HepG2 (cell line): Measurements from ENCODE around the gene SLC22A23. TPM values are rescaled to one million over a fixed set of nuclear protein-coding genes. Genes with fewer than 3 reads are reported as not detected.

ENCODE experiments used
- BORCS8-MEF2B ChIP-seq: sonication (generic); formaldehyde crosslinking; IDR thresholded peaks from 2 replicates; pipeline ENCODE4 v1.8.0; 2022; ENCODE audit warnings: mild to moderate bottlenecking, missing genetic modification reagents
- KLF13 ChIP-seq: sonication (generic); formaldehyde crosslinking; IDR thresholded peaks from 2 replicates; pipeline ENCODE4 v1.4.0; 2020; ENCODE audit warnings: mild to moderate bottlenecking, missing genetic modification reagents
- KLF16 ChIP-seq, 2 experiments: sonication (generic) in 1 of 2; formaldehyde crosslinking in 1 of 2; IDR thresholded peaks; 2 replicates each; pipeline versions ENCODE4 v1.6.1 to v1.8.0; 2016 to 2023; ENCODE audit warnings: missing genetic modification reagents in 2 of 2, missing compliant biosample characterization in 1 of 2
- TBX2 ChIP-seq: sonication (generic); formaldehyde crosslinking; IDR thresholded peaks from 2 replicates; pipeline ENCODE4 v1.5.0; 2020; ENCODE audit warnings: missing genetic modification reagents, mild to moderate bottlenecking, borderline replicate concordance
- ZFY ChIP-seq: sonication (generic); formaldehyde crosslinking; IDR thresholded peaks from 2 replicates; pipeline ENCODE4 v1.4.0; 2020; ENCODE audit warnings: missing genetic modification reagents
- ZNF850 ChIP-seq: sonication (generic); formaldehyde crosslinking; conservative IDR thresholded peaks from 2 replicates; pipeline ENCODE4 v1.9.0; 2021; ENCODE audit warnings: mild to moderate bottlenecking, missing genetic modification reagents
- polyA plus RNA-seq, 8 experiments: library from polyadenylated mRNA; depleted of rRNA in 3 of 8; stranded (reverse) in 7 of 8; unstranded in 1 of 8; fragments of >200 nt; fragmentation: Illumina TruSeq in 4 of 8; extraction: Trizol in 4 of 8; gene quantifications; 2 replicates each; pipeline versions ENCODE4 v1.2.1 to v1.2.3, GENCODE V29; 2011 to 2016; ENCODE audit warnings: low read depth in 4 of 8, missing spikeins in 1 of 8, mixed read lengths in 1 of 8; ENCODE audit not compliant: insufficient read depth in 1 of 8
- total RNA-seq, 5 experiments: library from RNA; depleted of rRNA; stranded (reverse); fragments of >200 nt; fragmentation: Illumina TruSeq; extraction: Trizol; gene quantifications; 2 replicates each; pipeline ENCODE4 v1.2.3, GENCODE V29; 2016; ENCODE audit warnings: low read depth in 1 of 5
- TF ChIP-seq, protein P1 (sequence below): sonication (generic); formaldehyde crosslinking; IDR thresholded peaks from 2 replicates; pipeline ENCODE4 v1.9.0; 2021; ENCODE audit warnings: missing genetic modification reagents, mild to moderate bottlenecking, borderline replicate concordance
- TF ChIP-seq, protein P2 (sequence below): sonication (generic); formaldehyde crosslinking; IDR thresholded peaks from 2 replicates; pipeline ENCODE4 v1.4.0; 2020; ENCODE audit warnings: missing genetic modification reagents
- TF ChIP-seq, protein P3 (sequence below): sonication (generic); formaldehyde crosslinking; IDR thresholded peaks from 2 replicates; pipeline ENCODE4 v1.4.0; 2020; ENCODE audit warnings: low read depth, missing genetic modification reagents
- TF ChIP-seq, protein P4 (sequence below): IDR thresholded peaks from 2 replicates; pipeline ENCODE4 v1.6.1; 2016; ENCODE audit warnings: low read depth
- TF ChIP-seq, protein P5 (sequence below): sonication (generic); formaldehyde crosslinking; IDR thresholded peaks from 2 replicates; pipeline ENCODE4 v1.9.0; 2021; ENCODE audit warnings: mild to moderate bottlenecking, missing genetic modification reagents

SLC22A23 gene
- total and polyA plus RNA-seq, 2 of the 13 experiments (the other 11 are each of a cell fraction or from before 2014, with no cell fraction given), result 11.8 to 17.5 TPM

DNA sequence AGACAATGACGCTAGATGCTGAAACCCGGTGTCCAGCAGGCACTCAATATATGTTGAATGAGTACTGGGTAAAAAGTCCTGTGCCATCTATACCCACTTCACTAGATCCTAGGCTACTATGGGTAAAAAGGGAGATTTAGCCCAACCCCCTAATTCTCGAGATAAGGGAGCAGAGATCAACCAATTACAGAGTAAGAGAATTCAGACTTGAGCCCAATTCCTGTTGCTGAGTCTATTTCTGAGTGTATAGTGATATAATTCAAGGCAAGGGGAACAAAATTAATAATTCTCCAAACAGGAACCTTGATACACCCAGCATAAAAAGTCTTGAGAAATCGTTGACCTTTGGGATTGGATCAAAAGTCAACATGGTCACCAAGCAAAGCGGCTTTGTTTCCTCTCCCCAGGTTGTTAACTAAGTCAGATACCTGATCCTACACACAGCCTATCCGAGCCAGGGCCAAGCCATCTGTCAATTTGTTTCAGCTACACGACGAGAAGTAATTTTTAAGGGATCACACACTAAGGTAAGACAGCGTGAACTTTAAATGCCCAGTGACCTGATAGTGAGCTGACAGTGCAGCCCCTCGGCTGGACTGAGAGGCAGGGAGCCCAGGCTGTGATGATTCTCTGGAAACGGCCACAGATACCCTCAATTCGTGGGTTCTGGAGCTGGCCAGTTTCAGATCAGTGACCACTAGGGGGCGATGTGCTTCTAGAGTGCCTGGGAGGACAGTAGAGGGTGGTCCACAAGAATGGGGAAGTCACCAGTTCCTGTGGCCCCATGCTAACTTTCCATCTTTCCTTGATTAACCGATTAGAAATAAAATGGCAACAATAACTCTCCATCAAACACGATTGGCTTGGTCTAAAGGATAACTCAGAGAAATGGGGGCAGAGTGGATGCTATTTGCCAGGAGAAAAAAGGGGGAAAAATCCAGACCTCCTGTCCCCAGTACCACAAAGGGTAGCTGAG, 46.2 kb downstream of the SLC22A23 start (continued):
- TF ChIP-seq TBX2 (CRISPR knock-in tag) (no peak), ZFY (CRISPR knock-in tag) (no peak), BORCS8-MEF2B (CRISPR knock-in tag) (peak; percentile 75; the same call in 1 of the 2 replicates), KLF13 (no peak), ZNF850 (no peak), KLF16 (CRISPR knock-in tag; IDR thresholded peaks at IDR 0.05) (peak in 1 of 2 experiments; percentile 36; a peak in 1 of 4 replicates)
- TF ChIP-seq, protein P1, sequence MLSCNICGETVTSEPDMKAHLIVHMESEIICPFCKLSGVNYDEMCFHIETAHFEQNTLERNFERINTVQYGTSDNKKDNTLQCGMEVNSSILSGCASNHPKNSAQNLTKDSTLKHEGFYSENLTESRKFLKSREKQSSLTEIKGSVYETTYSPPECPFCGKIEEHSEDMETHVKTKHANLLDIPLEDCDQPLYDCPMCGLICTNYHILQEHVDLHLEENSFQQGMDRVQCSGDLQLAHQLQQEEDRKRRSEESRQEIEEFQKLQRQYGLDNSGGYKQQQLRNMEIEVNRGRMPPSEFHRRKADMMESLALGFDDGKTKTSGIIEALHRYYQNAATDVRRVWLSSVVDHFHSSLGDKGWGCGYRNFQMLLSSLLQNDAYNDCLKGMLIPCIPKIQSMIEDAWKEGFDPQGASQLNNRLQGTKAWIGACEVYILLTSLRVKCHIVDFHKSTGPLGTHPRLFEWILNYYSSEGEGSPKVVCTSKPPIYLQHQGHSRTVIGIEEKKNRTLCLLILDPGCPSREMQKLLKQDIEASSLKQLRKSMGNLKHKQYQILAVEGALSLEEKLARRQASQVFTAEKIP (CRISPR knock-in tag), result no peak
- TF ChIP-seq, protein P2, sequence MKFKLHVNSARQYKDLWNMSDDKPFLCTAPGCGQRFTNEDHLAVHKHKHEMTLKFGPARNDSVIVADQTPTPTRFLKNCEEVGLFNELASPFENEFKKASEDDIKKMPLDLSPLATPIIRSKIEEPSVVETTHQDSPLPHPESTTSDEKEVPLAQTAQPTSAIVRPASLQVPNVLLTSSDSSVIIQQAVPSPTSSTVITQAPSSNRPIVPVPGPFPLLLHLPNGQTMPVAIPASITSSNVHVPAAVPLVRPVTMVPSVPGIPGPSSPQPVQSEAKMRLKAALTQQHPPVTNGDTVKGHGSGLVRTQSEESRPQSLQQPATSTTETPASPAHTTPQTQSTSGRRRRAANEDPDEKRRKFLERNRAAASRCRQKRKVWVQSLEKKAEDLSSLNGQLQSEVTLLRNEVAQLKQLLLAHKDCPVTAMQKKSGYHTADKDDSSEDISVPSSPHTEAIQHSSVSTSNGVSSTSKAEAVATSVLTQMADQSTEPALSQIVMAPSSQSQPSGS (CRISPR knock-in tag), result no peak
- TF ChIP-seq, protein P3, sequence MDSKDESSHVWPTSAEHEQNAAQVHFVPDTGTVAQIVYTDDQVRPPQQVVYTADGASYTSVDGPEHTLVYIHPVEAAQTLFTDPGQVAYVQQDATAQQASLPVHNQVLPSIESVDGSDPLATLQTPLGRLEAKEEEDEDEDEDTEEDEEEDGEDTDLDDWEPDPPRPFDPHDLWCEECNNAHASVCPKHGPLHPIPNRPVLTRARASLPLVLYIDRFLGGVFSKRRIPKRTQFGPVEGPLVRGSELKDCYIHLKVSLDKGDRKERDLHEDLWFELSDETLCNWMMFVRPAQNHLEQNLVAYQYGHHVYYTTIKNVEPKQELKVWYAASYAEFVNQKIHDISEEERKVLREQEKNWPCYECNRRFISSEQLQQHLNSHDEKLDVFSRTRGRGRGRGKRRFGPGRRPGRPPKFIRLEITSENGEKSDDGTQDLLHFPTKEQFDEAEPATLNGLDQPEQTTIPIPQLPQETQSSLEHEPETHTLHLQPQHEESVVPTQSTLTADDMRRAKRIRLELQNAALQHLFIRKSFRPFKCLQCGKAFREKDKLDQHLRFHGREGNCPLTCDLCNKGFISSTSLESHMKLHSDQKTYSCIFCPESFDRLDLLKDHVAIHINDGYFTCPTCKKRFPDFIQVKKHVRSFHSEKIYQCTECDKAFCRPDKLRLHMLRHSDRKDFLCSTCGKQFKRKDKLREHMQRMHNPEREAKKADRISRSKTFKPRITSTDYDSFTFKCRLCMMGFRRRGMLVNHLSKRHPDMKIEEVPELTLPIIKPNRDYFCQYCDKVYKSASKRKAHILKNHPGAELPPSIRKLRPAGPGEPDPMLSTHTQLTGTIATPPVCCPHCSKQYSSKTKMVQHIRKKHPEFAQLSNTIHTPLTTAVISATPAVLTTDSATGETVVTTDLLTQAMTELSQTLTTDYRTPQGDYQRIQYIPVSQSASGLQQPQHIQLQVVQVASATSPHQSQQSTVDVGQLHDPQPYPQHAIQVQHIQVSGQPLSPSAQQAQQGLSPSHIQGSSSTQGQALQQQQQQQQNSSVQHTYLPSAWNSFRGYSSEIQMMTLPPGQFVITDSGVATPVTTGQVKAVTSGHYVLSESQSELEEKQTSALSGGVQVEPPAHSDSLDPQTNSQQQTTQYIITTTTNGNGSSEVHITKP, result no peak
- TF ChIP-seq, protein P4, sequence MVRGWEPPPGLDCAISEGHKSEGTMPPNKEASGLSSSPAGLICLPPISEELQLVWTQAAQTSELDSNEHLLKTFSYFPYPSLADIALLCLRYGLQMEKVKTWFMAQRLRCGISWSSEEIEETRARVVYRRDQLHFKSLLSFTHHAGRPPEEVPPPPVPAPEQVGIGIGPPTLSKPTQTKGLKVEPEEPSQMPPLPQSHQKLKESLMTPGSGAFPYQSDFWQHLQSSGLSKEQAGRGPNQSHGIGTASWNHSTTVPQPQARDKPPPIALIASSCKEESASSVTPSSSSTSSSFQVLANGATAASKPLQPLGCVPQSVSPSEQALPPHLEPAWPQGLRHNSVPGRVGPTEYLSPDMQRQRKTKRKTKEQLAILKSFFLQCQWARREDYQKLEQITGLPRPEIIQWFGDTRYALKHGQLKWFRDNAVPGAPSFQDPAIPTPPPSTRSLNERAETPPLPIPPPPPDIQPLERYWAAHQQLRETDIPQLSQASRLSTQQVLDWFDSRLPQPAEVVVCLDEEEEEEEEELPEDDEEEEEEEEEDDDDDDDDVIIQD, result peak; percentile 31; the same call in 1 of the 2 replicates
- TF ChIP-seq, protein P5, sequence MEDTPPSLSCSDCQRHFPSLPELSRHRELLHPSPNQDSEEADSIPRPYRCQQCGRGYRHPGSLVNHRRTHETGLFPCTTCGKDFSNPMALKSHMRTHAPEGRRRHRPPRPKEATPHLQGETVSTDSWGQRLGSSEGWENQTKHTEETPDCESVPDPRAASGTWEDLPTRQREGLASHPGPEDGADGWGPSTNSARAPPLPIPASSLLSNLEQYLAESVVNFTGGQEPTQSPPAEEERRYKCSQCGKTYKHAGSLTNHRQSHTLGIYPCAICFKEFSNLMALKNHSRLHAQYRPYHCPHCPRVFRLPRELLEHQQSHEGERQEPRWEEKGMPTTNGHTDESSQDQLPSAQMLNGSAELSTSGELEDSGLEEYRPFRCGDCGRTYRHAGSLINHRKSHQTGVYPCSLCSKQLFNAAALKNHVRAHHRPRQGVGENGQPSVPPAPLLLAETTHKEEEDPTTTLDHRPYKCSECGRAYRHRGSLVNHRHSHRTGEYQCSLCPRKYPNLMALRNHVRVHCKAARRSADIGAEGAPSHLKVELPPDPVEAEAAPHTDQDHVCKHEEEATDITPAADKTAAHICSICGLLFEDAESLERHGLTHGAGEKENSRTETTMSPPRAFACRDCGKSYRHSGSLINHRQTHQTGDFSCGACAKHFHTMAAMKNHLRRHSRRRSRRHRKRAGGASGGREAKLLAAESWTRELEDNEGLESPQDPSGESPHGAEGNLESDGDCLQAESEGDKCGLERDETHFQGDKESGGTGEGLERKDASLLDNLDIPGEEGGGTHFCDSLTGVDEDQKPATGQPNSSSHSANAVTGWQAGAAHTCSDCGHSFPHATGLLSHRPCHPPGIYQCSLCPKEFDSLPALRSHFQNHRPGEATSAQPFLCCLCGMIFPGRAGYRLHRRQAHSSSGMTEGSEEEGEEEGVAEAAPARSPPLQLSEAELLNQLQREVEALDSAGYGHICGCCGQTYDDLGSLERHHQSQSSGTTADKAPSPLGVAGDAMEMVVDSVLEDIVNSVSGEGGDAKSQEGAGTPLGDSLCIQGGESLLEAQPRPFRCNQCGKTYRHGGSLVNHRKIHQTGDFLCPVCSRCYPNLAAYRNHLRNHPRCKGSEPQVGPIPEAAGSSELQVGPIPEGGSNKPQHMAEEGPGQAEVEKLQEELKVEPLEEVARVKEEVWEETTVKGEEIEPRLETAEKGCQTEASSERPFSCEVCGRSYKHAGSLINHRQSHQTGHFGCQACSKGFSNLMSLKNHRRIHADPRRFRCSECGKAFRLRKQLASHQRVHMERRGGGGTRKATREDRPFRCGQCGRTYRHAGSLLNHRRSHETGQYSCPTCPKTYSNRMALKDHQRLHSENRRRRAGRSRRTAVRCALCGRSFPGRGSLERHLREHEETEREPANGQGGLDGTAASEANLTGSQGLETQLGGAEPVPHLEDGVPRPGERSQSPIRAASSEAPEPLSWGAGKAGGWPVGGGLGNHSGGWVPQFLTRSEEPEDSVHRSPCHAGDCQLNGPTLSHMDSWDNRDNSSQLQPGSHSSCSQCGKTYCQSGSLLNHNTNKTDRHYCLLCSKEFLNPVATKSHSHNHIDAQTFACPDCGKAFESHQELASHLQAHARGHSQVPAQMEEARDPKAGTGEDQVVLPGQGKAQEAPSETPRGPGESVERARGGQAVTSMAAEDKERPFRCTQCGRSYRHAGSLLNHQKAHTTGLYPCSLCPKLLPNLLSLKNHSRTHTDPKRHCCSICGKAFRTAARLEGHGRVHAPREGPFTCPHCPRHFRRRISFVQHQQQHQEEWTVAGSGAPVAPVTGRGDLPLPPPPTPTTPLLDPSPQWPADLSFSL, result peak; percentile 47; the same call in 1 of the 2 replicates
